ENCODE measurements around the gene TTC21B.

TTC21B gene

DNA sequence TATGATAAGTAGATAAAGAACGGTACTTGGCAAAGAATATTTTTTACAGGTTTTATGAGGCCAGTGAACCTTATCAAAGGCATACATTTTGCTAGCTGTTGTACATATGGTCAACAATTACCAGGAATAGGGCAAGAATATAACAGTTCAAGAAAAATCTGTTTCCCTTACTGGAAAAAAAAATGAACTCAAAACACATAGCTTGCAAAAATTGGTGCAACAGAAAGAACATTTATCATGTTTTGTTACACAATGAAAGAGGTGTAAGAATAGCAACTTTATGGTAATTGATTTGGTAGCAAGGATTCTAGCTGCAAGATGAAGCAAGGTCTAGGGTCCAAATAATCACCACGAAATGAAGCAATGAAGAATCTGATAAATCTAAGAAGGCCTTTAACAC lies 41.6 kb downstream of the TTC21B start:
- in situ Hi-C loops (cut with MboI; ENCODE audit: low sequenced_read_pairs, unreplicated experiment), result no loop called here
- TF ChIP-seq, protein P1, sequence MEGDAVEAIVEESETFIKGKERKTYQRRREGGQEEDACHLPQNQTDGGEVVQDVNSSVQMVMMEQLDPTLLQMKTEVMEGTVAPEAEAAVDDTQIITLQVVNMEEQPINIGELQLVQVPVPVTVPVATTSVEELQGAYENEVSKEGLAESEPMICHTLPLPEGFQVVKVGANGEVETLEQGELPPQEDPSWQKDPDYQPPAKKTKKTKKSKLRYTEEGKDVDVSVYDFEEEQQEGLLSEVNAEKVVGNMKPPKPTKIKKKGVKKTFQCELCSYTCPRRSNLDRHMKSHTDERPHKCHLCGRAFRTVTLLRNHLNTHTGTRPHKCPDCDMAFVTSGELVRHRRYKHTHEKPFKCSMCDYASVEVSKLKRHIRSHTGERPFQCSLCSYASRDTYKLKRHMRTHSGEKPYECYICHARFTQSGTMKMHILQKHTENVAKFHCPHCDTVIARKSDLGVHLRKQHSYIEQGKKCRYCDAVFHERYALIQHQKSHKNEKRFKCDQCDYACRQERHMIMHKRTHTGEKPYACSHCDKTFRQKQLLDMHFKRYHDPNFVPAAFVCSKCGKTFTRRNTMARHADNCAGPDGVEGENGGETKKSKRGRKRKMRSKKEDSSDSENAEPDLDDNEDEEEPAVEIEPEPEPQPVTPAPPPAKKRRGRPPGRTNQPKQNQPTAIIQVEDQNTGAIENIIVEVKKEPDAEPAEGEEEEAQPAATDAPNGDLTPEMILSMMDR (IDR thresholded peaks at IDR 0.05; ENCODE audit: borderline replicate concordance, control extremely low read depth, extremely low read depth, insufficient read depth, missing control alignments), result no peak

DNA sequence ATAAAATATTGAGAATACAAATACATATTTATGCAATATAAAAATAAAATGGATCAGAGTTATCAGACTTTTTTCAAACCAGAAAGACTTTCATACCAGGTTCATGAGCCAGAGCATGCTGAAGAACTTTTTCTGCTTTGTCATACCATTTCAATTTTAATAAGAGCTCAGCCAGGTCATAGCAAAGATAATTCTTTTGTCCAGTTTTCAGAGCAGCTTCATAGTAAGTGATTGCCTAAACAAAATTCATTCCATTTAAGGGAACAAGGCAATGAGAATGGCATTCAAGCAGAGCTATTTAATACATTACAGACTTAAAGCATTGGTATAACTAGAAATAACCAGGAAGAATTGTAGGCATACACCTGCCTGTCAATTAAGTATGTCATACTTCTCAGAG lies 42.3 kb downstream of the TTC21B start:
- no peak for DNase-seq (ENCODE audit: low spot score)
- in situ Hi-C loops (cut with MboI; ENCODE audit: low sequenced_read_pairs, unreplicated experiment), result no loop called here
- TF ChIP-seq, protein P1 (IDR thresholded peaks at IDR 0.05; ENCODE audit: borderline replicate concordance, control extremely low read depth, extremely low read depth, insufficient read depth, missing control alignments), result no peak

More for the DNA sequence above, 41.6 kb downstream of the TTC21B start:
- DNase-seq (ENCODE audit: low spot score), result no peak

DNA sequence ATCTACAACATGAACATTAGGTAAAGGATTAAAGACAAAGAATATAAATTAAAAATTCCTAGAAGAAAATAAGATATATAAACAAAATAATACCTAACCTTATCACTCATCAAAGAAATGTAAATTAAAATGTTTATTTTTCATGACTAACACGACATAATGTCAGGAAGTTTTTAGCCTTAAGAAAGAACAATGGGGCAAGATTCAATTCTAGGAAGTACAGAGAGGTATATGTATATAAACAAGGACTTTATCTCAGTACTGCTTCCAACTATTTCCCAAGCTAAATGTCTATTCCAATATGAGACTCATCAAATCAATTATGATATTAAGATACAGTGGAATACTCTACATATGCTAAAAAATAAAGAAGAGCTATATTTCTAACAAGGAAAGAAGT lies 44.1 kb downstream of the TTC21B start:
- no peak for DNase-seq (ENCODE audit: low spot score)
- TF ChIP-seq, protein P1 (IDR thresholded peaks at IDR 0.05; ENCODE audit: borderline replicate concordance, control extremely low read depth, extremely low read depth, insufficient read depth, missing control alignments), result no peak
- in situ Hi-C loops (cut with MboI; ENCODE audit: low sequenced_read_pairs, unreplicated experiment), result no loop called here

DNA sequence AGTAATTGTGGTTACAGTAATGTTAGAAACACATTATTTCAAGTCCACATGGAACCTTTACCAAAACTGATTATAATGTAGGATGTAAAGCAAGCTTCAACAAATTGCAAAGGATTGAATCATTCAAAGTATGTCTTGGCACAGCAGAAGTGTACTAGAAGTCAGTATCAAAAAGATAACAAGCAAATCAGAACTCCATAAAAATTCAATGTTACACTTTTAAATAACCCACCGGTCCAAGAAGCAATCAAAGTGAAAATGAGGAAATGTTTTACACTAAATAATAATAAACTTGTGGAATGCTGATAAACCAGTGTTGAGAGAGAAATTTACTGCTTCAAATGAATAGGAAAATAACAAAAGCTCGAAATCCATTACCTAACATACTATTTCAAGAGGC lies 47.7 kb downstream of the TTC21B start:
- DNase-seq (ENCODE audit: low spot score), result no peak
- in situ Hi-C loops (cut with MboI; ENCODE audit: low sequenced_read_pairs, unreplicated experiment), result no loop called here
- TF ChIP-seq, protein P1 (IDR thresholded peaks at IDR 0.05; ENCODE audit: borderline replicate concordance, control extremely low read depth, extremely low read depth, insufficient read depth, missing control alignments), result no peak

DNA sequence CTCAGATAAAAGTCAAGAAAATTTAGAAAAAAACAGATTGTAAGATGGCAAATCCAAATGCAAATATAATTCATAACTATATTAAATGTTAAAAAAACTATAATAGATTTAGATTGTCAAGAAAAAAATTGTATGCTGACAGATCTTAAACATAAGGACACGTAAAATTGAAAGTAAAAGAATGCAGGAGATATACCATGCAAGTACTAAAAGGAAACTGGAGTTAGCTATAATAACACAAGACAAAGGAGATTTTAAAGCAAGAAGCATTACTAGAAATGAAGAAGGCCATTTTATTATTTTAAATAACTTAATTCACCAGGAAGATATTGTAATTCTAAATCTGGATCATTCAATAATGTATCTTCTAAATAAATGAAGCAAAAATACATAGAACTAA lies 48.3 kb downstream of the TTC21B start:
- TF ChIP-seq, protein P1 (IDR thresholded peaks at IDR 0.05; ENCODE audit: borderline replicate concordance, control extremely low read depth, extremely low read depth, insufficient read depth, missing control alignments), result no peak
- in situ Hi-C loops (cut with MboI; ENCODE audit: low sequenced_read_pairs, unreplicated experiment), result no loop called here
- no peak for DNase-seq (ENCODE audit: low spot score)

DNA sequence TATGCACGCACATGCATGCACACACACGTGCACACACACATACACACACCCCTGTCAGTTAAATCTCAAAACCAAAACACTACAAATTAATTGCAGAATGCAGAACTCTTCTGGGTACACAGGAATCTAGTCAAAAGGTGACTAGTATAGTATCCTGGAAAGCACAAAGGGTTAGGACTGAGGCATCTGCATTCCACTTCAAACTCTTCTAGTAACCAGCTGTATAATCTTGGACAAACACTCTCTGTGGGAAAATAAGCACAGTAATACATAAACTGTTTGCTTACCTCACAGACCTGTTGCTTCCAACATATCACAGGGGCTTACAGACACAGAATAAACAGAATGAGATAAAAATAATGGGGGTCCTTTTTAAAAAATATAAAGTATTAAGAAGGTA lies 49.1 kb downstream of the TTC21B start:
- in situ Hi-C loops (cut with MboI; ENCODE audit: low sequenced_read_pairs, unreplicated experiment), result no loop called here
- DNase-seq (ENCODE audit: low spot score), result no peak
- TF ChIP-seq, protein P1 (IDR thresholded peaks at IDR 0.05; ENCODE audit: borderline replicate concordance, control extremely low read depth, extremely low read depth, insufficient read depth, missing control alignments), result no peak

DNA sequence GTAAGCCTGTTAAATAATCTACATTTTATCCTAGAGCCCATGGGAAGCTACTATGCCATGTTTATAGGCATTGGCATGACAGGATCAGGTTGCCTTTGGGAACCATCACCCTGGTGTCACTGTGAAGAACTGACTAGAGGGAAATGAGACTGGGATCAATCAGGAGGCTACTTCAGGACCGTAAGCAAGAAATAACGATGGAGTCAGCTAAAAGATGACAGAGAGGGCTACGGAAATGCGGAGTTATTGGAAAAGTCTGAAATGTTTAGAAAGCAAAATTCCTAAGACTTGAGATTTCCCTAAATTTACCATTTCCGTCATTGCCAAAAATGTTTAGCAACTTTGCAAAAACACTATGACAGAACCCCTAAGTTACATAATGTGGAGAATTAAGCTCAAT lies 50.2 kb downstream of the TTC21B start:
- TF ChIP-seq, protein P1 (IDR thresholded peaks at IDR 0.05; ENCODE audit: borderline replicate concordance, control extremely low read depth, extremely low read depth, insufficient read depth, missing control alignments), result no peak
- in situ Hi-C loops (cut with MboI; ENCODE audit: low sequenced_read_pairs, unreplicated experiment), result no loop called here

More for the DNA sequence above, 50.2 kb downstream of the TTC21B start:
- no peak for DNase-seq (ENCODE audit: low spot score)
